GM18867 (cell line): Measurements from ENCODE around the gene SNX7.

ENCODE experiments used
- ATAC-seq: cut with Tn5 transposase; IDR thresholded peaks from one replicate; pipeline ENCODE4 v1.9.1; 2021; ENCODE audit warnings: mild to moderate bottlenecking, moderate library complexity; ENCODE audit not compliant: unreplicated experiment

SNX7 gene

DNA sequence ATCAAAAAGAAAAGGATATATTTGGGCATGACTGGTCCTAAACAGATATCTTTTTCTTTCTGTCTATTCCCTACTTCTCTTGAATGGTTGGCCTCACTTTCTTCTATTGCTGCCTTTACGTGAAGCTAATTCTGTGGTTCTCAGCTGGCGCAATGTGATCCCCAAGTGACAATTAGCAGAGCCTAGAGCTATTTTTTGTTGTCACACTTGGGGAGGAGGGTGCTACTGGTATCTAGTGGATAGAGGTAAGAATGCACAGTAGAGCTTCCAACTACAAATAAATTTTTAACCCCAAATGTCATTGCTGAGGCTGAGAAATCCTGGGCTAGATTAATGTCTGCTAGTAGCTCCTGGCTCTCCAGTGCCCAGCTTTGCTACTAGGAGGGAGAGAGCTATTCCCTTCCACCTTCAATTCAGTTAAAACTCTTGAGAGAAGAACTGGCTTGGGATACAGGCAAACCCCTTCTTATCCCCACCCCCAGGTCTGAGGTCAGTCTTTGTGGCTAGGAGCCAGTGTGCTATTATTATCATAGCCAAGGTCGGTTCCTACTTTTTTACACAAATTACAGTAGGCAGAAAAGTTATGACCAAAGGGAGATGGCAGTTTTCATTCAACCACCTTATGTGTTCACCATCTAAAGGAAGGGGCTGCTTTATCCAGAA lies 102.1 kb downstream of the SNX7 start:
- ATAC-seq = no peak

DNA sequence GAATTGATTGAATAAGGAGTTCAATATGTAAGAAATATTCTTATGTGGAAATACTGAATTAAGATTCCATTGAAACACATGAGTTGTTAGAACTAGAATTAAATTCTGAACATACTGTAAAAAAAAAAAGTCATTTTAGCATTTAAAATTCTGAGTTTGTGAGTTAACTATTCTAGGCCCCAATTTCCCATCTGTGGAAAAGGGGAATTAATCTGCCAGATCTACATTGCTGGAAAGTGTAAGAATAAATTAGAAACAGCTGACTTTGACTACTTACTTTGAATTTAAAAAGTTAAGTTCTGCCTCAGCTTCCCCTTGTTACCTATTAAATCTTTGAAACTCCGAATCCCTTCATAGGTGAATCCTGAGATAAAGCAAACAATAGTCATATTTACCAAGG lies 103.0 kb downstream of the SNX7 start:
- ATAC-seq = no peak

- ATAC-seq = peak; percentile 87
These were observed 104.7 kb downstream of the SNX7 start for GRCh38 chr1:98766255-98766654.

GRCh38 chr1:98769162-98769561 lies 107.6 kb downstream of the SNX7 start:
- ATAC-seq = no peak

DNA sequence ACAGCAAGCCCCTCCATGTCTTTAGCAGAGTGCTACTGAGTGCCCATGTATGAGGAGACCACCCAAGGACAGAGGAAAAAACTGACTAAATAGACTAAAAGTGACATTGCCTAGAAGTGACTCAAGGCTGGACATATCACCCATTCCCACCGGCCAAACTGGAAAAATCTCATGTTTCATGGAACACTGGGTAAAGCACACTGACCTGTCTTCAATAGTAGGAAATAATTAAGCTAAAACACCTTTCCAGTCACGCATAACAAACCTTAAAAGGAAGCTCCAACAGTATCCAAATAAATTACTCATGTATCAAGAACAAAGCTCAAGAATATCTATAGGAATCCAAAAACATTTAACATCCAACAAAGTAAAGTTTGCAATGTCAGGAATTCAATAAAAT lies 120.4 kb downstream of the SNX7 start:
- ATAC-seq = no peak

DNA sequence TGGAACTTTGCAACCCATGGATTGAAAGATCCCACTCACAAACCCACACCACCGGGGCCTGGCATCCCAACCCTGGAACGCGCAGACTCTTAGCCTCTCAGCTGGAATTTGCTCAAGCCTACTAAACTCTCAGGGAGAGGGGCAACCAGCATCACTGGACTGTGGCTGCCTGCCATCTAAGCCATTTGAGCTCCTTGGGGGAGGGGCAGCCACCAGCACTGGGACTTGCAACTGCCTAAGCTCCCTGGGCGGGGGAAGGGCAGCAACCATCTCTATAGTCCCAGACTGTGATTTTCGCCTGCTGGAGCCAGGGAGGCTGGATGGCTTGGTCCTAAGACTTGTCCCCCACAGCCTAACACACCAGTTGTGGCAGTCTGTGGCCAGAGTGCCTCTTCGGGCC lies 122.3 kb downstream of the SNX7 start:
- ATAC-seq = no peak

- no peak for ATAC-seq
These were observed 130.0 kb downstream of the SNX7 start for GRCh38 chr1:98791498-98791897.

GRCh38 chr1:98792123-98792522 lies 130.6 kb downstream of the SNX7 start:
- ATAC-seq = no peak

- no peak for ATAC-seq
These were observed 131.6 kb downstream of the SNX7 start for GRCh38 chr1:98793136-98793535.

DNA sequence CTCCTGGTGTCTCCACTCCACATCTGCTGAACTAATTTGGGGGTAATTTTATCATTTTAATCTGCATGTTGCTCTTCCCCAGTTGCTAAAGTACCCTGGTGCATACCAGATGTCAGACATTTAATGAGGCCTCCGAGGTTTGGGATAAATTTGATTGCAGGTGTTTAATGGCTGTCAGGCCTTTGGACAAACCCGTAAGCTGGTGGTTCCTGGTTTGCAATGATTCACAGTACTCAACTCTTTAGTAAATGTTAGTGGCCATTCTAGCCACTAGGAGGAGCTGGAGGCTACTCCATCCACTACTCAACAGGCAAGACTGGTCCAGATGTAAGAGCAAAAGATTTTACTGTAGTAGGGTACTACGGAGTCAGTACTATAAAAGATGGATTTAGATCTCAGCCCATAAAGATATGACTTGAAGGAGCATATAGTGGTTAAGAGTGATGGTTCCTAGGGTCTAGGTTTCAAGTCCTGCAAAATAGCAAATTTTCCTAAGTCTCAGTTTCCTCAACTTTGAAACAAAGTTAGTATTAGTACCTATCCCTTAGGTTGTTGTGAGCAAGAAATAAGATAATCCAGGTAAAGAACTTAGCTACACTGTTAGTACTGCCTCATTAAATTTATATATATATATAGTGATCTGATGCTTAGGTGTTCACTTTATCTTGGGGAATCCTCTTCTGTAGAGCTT lies 132.8 kb downstream of the SNX7 start:
- peak; percentile 99 for ATAC-seq

- ATAC-seq = no peak
These were observed 134.5 kb downstream of the SNX7 start for GRCh38 chr1:98796049-98796448.

GRCh38 chr1:98797506-98797905 lies 136.0 kb downstream of the SNX7 start:
- ATAC-seq = no peak
